GM12878 (cell line): ENCODE data around the gene RAB9B. TPM values are rescaled to one million over a fixed set of nuclear protein-coding genes. Genes with fewer than 3 reads are reported as not detected.

ENCODE experiments used
- ATAC-seq: fragments of 200-7000 bp; cut with Tn5 transposase; 3 replicates; pipeline ENCODE4 v1.9.1; 2020; ENCODE audit warnings: mild to moderate bottlenecking, moderate library complexity
- BruUV-seq: library from RNA; stranded (reverse); fragments of 400-500 nt; replicated peaks from 2 replicates; lab custom pipeline; 2021; lab: Mats Ljungman, UMichigan
- CTCF ChIA-PET: fragments of 300-600 bp; sonication (Branson Sonifier 250); formaldehyde crosslinking; extraction: SDS; loops from one replicate; lab custom pipeline; 2021; ENCODE audit warnings: inconsistent platforms; lab: Yijun Ruan, JAX
- POLR2A ChIA-PET: fragments of 350-600 bp; formaldehyde crosslinking; extraction: SDS; loops from one replicate; lab custom pipeline; 2021; ENCODE audit warnings: inconsistent platforms; lab: Charles Lee
- RAD21 ChIA-PET: fragments of 300-600 bp; sonication (Branson Sonifier 250); formaldehyde crosslinking; loops from one replicate; lab custom pipeline; 2023; ENCODE audit warnings: antibody characterized with exemption; ENCODE audit not compliant: unreplicated experiment; lab: Charles Lee
- SMC1A ChIA-PET: fragments of 300-600 bp; sonication (Branson Sonifier 250); formaldehyde crosslinking; loops from one replicate; lab custom pipeline; 2023; ENCODE audit not compliant: unreplicated experiment, uncharacterized antibody; lab: Charles Lee
- DNase-seq: peaks from one replicate; pipeline ENCODE4 v3.0.0-alpha.2; 2011; ENCODE audit warnings: low read depth, low spot score
- FAIRE-seq: peaks from 3 replicates; lab custom pipeline; 2011; peaks lifted over from hg19 to GRCh38; lab: Jason Lieb, UNC
- H2AFZ ChIP-seq: 2 replicates; pipeline ENCODE4 v1.6.0; 2011; ENCODE audit warnings: low read depth, low read length, control low read depth; ENCODE audit not compliant: control insufficient read depth
- H3K27ac ChIP-seq: 2 replicates; pipeline ENCODE4 v1.5.1; 2011; ENCODE audit warnings: control low read depth; ENCODE audit not compliant: control insufficient read depth, insufficient read depth
- H3K27me3 ChIP-seq, 2 experiments: replicated peaks in 1 of 2; 2 replicates each; pipeline versions ENCODE4 v1.6.0 to v1.6.1; 2011; ENCODE audit warnings: low read length in 1 of 2; ENCODE audit not compliant: control insufficient read depth in 2 of 2, insufficient read depth in 2 of 2
- H3K36me3 ChIP-seq, 2 experiments: 2 replicates each; pipeline ENCODE4 v1.5.1; 2011; ENCODE audit warnings: low read length in 1 of 2; ENCODE audit not compliant: control insufficient read depth in 2 of 2, insufficient read depth in 2 of 2
- H3K4me1 ChIP-seq: 2 replicates; pipeline ENCODE4 v1.6.1; 2011; ENCODE audit warnings: mild to moderate bottlenecking, low read length, moderate library complexity, mixed read lengths; ENCODE audit not compliant: control insufficient read depth, insufficient read depth
- H3K4me2 ChIP-seq: 2 replicates; pipeline ENCODE4 v1.6.0; 2011; ENCODE audit warnings: control low read depth; ENCODE audit not compliant: control insufficient read depth, insufficient read depth
- H3K4me3 ChIP-seq: fragments of 200-600 bp; sonication (generic); 2 replicates; pipeline ENCODE4 v1.5.1; 2016
- H3K79me2 ChIP-seq: 2 replicates; pipeline ENCODE4 v1.6.0; 2011; ENCODE audit warnings: low read length; ENCODE audit not compliant: control insufficient read depth, insufficient read depth
- H3K9ac ChIP-seq: 2 replicates; pipeline ENCODE4 v1.8.0; 2011; ENCODE audit warnings: low read length, control low read depth, mixed read lengths; ENCODE audit not compliant: control insufficient read depth, insufficient read depth
- H3K9me3 ChIP-seq: replicated peaks from 3 replicates; pipeline ENCODE4 v1.5.1; 2011; ENCODE audit warnings: mild to moderate bottlenecking, low read length; ENCODE audit not compliant: control insufficient read depth, insufficient read depth
- H4K20me1 ChIP-seq: 2 replicates; pipeline ENCODE4 v1.6.0; 2011; ENCODE audit not compliant: control insufficient read depth, insufficient read depth
- BHLHE40 ChIP-seq, 2 experiments: fragments of 450-650 bp in 1 of 2; IDR thresholded peaks; 2 replicates each; pipeline ENCODE4 v1.6.1; 2011 to 2017; ENCODE audit warnings: low read depth in 2 of 2, borderline replicate concordance in 1 of 2, improper control_type of control experiment in 1 of 2, low read length in 1 of 2, mild to moderate bottlenecking in 1 of 2
- CEBPZ ChIP-seq: fragments of 150-350 bp; IDR thresholded peaks from 2 replicates; pipeline ENCODE4 v1.6.1; 2016; ENCODE audit warnings: low read depth, low read length
- CHD4 ChIP-seq: fragments of 200-600 bp; sonication (generic); IDR thresholded peaks from 2 replicates; pipeline ENCODE4 v1.6.1; 2016; ENCODE audit warnings: mild to moderate bottlenecking
- GATAD2B ChIP-seq: fragments of 450-650 bp; conservative IDR thresholded peaks from 2 replicates; pipeline ENCODE4 v1.6.1; 2017; ENCODE audit warnings: low read depth, mild to moderate bottlenecking, moderate library complexity
- HCFC1 ChIP-seq: fragments of 150-350 bp; IDR thresholded peaks from 2 replicates; pipeline ENCODE4 v1.6.1; 2014; ENCODE audit warnings: low read length
- KLF5 ChIP-seq: fragments of 450-650 bp; IDR thresholded peaks from 2 replicates; pipeline ENCODE4 v1.6.1; 2014; ENCODE audit warnings: mild to moderate bottlenecking; ENCODE audit not compliant: partially characterized antibody
- NBN ChIP-seq: fragments of 450-650 bp; IDR thresholded peaks from 2 replicates; pipeline ENCODE4 v1.6.1; 2016
- RAD21 ChIP-seq: IDR thresholded peaks from 2 replicates; pipeline ENCODE4 v1.6.1; 2011; ENCODE audit warnings: mild to moderate bottlenecking, low read depth, low read length, moderate library complexity; ENCODE audit not compliant: insufficient read depth
- SIN3A ChIP-seq: IDR thresholded peaks from 2 replicates; pipeline ENCODE4 v1.6.1; 2012; ENCODE audit warnings: low read depth, low read length, improper control_type of control experiment
- TCF12 ChIP-seq: IDR thresholded peaks from 2 replicates; pipeline ENCODE4 v1.6.1; 2011; ENCODE audit warnings: low read depth, mild to moderate bottlenecking, low read length
- YBX1 ChIP-seq: fragments of 450-650 bp; IDR thresholded peaks from 2 replicates; pipeline ENCODE4 v1.6.1; 2016; ENCODE audit warnings: antibody characterized with exemption
- ZNF207 ChIP-seq: fragments of 450-650 bp; IDR thresholded peaks from 2 replicates; pipeline ENCODE4 v1.6.1; 2014; ENCODE audit warnings: antibody characterized with exemption, mild to moderate bottlenecking, borderline replicate concordance
- WGBS: methylation state at CpG from one replicate; pipeline ENCODE4 v1.1.6; 2016; ENCODE audit warnings: low lambda C conversion rate; ENCODE audit not compliant: insufficient replicate concordance, insufficient coverage; ENCODE audit errors: missing lambda C conversion rate; 5-methylcytosine and 5-hydroxymethylcytosine counted together
- in situ Hi-C: fragments of 300-500 bp; cut with MboI; formaldehyde crosslinking; loops from 9 replicates; pipeline ENCODE4 v1.14.3; 2018; ENCODE audit warnings: mixed read lengths
- intact Hi-C: fragments of 100-400 bp; cut with micrococcal nuclease; formaldehyde crosslinking; loops from one replicate; pipeline ENCODE4 v1.14.2; 2022; ENCODE audit not compliant: unreplicated experiment
- polyA plus RNA-seq, 11 experiments: library from polyadenylated mRNA; depleted of rRNA in 4 of 11; unstranded in 6 of 11; stranded (reverse) in 5 of 11; fragments of >200 nt; fragmentation: Nextera tagmentation in 4 of 11; fragmentation: Illumina TruSeq in 1 of 11; extraction: Ambion mirVana in 4 of 11; extraction: Trizol in 1 of 11; gene quantifications; 1 replicate in 1 of 11; 2 replicates in 10 of 11; pipeline versions ENCODE4 v1.2.1 to v1.2.3, GENCODE V29; 2011 to 2016; ENCODE audit warnings: inconsistent platforms in 2 of 11, missing spikeins in 2 of 11, low read depth in 1 of 11
- total RNA-seq, 4 experiments: library from RNA; depleted of rRNA in 3 of 4; stranded (reverse); fragments of >200 nt in 3 of 4; fragmentation: Illumina TruSeq in 1 of 4; extraction: Trizol in 1 of 4; gene quantifications; 2 replicates each; pipeline versions ENCODE4 v1.2.1 to v1.2.3, GENCODE V29; 2013 to 2021

Gene RAB9B
- total and polyA plus RNA-seq, 10 of the 15 experiments (the other 5 are each of a cell fraction or from before 2014, with no cell fraction given): 0.05 to 0.30 (median 0.19) TPM

- no peak for DNase-seq
- Histone ChIP-seq H3K27ac (no peak overlapping the region), H3K4me1 (no peaks in the 10 kb centered on the region), H3K27me3 (no peaks in the 10 kb centered on the region), H3K9ac (no peak overlapping the region), H3K4me2 (no peak overlapping the region), H3K79me2 (no peaks in the 10 kb centered on the region), H3K9me3 (no peaks in the 10 kb centered on the region), H2AFZ (no peak overlapping the region), H3K4me3 (no peak overlapping the region), H4K20me1 (no peaks in the 10 kb centered on the region), H3K36me3 (no peaks in the 10 kb centered on the region)
- intact Hi-C loops (no loop called here), in situ Hi-C loops (no loop called here)
- no peak for FAIRE-seq
- no peak for ATAC-seq
- ChIA-PET POLR2A (no interaction called here), RAD21 (interaction anchor here (0.6 kb wide), 1 partner anchor 14 kb away, joined by 3 read pairs; no protein-coding TSS in a partner anchor), SMC1A (no interaction called here), CTCF (interaction anchor here (1.2 kb wide), 1 partner anchor 45 kb away, joined by 3 read pairs; no protein-coding TSS in a partner anchor)
- WGBS: 32% methylated on average over 5 of the region's 5 CpGs
- TF ChIP-seq BHLHE40 (IDR thresholded peaks at IDR 0.05; ENCODE audit: borderline replicate concordance in 1 of 2, low read depth in 2 of 2, low read length in 1 of 2) (no peak), GATAD2B (no peak), SIN3A (no peak), CHD4 (no peak), ZNF207 (no peak), YBX1 (no peak), HCFC1 (no peak), KLF5 (no peak), RAD21 (no peak), CEBPZ (no peak), NBN (no peak), TCF12 (no peak)
- no TSS peak for BruUV-seq
These were observed 33.0 kb upstream of the RAB9B start for GRCh38 chrX:103864886-103865534.
